HCT116 (cell line): ENCODE measurements around the gene PODN. TPM values are rescaled to one million over a fixed set of nuclear protein-coding genes. Genes with fewer than 3 reads are reported as not detected.

ENCODE experiments used
- ATAC-seq: fragments of 200-7000 bp; cut with Tn5 transposase; 2 replicates; pipeline ENCODE4 v1.9.1; 2020; ENCODE audit warnings: mild to moderate bottlenecking, moderate library complexity
- BruUV-seq: library from RNA; stranded (reverse); fragments of 400-500 nt; replicated peaks from 2 replicates; lab custom pipeline; 2021; lab: Mats Ljungman, UMichigan
- CTCF ChIA-PET: fragments of 300-600 bp; sonication (Branson Sonifier 250); formaldehyde crosslinking; loops from one replicate; lab custom pipeline; 2021; ENCODE audit warnings: antibody characterized with exemption; lab: Charles Lee
- POLR2A ChIA-PET: fragments of 300-600, 350-600 bp; sonication (Branson Sonifier 250); formaldehyde crosslinking; loops from one replicate; lab custom pipeline; 2021; ENCODE audit warnings: antibody characterized with exemption; lab: Charles Lee
- RAD21 ChIA-PET, 2 experiments: fragments of 300-600 bp; sonication (Branson Sonifier 250); formaldehyde crosslinking; loops; one replicate each; lab custom pipeline; 2023; ENCODE audit warnings: low total read pairs in 2 of 2; ENCODE audit not compliant: uncharacterized antibody in 2 of 2, unreplicated experiment in 2 of 2, low non-redundant PET in 1 of 2; lab: Charles Lee
- DNase-seq: peaks from one replicate; pipeline ENCODE4 v3.0.0-alpha.2; 2010; ENCODE audit warnings: low read depth, low spot score
- H2AFZ ChIP-seq: fragments of 200-600 bp; shearing (Covaris generic), sonication (generic); 2 replicates; pipeline ENCODE4 v1.6.1; 2017; ENCODE audit warnings: low read depth, mixed run types, mixed read lengths, antibody characterized with exemption, low read length; ENCODE audit not compliant: poor library complexity, severe bottlenecking
- H3K27ac ChIP-seq: 2 replicates; pipeline ENCODE4 v1.5.1; 2012; ENCODE audit warnings: low read depth, low read length
- H3K27me3 ChIP-seq: fragments of 200-600 bp; sonication (generic); 2 replicates; pipeline ENCODE4 v1.6.1; 2016; ENCODE audit warnings: mixed run types, low read length, mixed read lengths; ENCODE audit not compliant: insufficient read depth
- H3K36me3 ChIP-seq, 2 experiments: fragments of 200-500 bp in 1 of 2; fragments of 200-600 bp in 1 of 2; sonication (Bioruptor generic) in 1 of 2; sonication (generic) in 1 of 2; 2 replicates each; pipeline versions ENCODE4 v1.5.1 to v1.6.1; 2014 to 2016; ENCODE audit warnings: low read length in 2 of 2, inconsistent platforms in 1 of 2, mixed read lengths in 1 of 2, mixed run types in 1 of 2; ENCODE audit not compliant: insufficient read depth in 2 of 2, control insufficient read depth in 1 of 2
- H3K4me1 ChIP-seq, 2 experiments: fragments of 200-600 bp in 1 of 2; sonication (generic) in 1 of 2; 2 replicates each; pipeline versions ENCODE4 v1.5.1 to v1.6.1; 2012 to 2017; ENCODE audit warnings: low read length in 2 of 2, inconsistent platforms in 1 of 2, mild to moderate bottlenecking in 1 of 2, mixed read lengths in 1 of 2, mixed run types in 1 of 2, moderate library complexity in 1 of 2; ENCODE audit not compliant: insufficient read depth in 2 of 2, control insufficient read depth in 1 of 2
- H3K4me2 ChIP-seq: fragments of 200-600 bp; sonication (generic); 2 replicates; pipeline ENCODE4 v1.6.1; 2017; ENCODE audit warnings: mixed run types, low read length, mixed read lengths
- H3K4me3 ChIP-seq, 2 experiments: fragments of 200-600 bp in 1 of 2; sonication (generic) in 1 of 2; replicated peaks in 1 of 2; 2 replicates each; pipeline ENCODE4 v1.5.1; 2011 to 2016; ENCODE audit warnings: low read length in 2 of 2, control low read depth in 1 of 2, low read depth in 1 of 2, mild to moderate bottlenecking in 1 of 2, mixed read lengths in 1 of 2, mixed run types in 1 of 2
- H3K79me2 ChIP-seq: fragments of 200-600 bp; sonication (generic); 2 replicates; pipeline ENCODE4 v1.6.1; 2017; ENCODE audit warnings: mild to moderate bottlenecking, mixed run types, low read length, moderate library complexity, mixed read lengths; ENCODE audit not compliant: insufficient read depth
- H3K9ac ChIP-seq: fragments of 200-600 bp; sonication (generic); 2 replicates; pipeline ENCODE4 v1.6.1; 2016; ENCODE audit warnings: low read length, mixed read lengths
- H3K9me2 ChIP-seq: fragments of 200-600 bp; sonication (generic), shearing (Covaris generic); 2 replicates; pipeline ENCODE4 v1.6.1; 2017; ENCODE audit warnings: mixed run types, mild to moderate bottlenecking, moderate library complexity; ENCODE audit not compliant: insufficient read depth
- H3K9me3 ChIP-seq, 2 experiments: fragments of 200-500 bp in 1 of 2; fragments of 200-600 bp in 1 of 2; sonication (Bioruptor generic) in 1 of 2; sonication (generic) in 1 of 2; 2 replicates each; pipeline ENCODE4 v1.6.1; 2014 to 2017; ENCODE audit warnings: low read length in 2 of 2, mixed read lengths in 2 of 2, inconsistent platforms in 1 of 2, low read depth in 1 of 2, mild to moderate bottlenecking in 1 of 2, mixed run types in 1 of 2, moderate library complexity in 1 of 2; ENCODE audit not compliant: control insufficient read depth in 1 of 2, insufficient read depth in 1 of 2
- H4K20me1 ChIP-seq: fragments of 200-600 bp; sonication (generic), shearing (Covaris generic); 2 replicates; pipeline ENCODE4 v1.6.1; 2017; ENCODE audit warnings: mixed run types, mild to moderate bottlenecking, moderate library complexity; ENCODE audit not compliant: insufficient read depth
- ATF3 ChIP-seq: IDR thresholded peaks from 2 replicates; pipeline ENCODE4 v1.6.1; 2012
- CBX3 ChIP-seq: IDR thresholded peaks from 2 replicates; pipeline ENCODE4 v1.6.1; 2012; ENCODE audit warnings: low read depth
- CTCF ChIP-seq, 3 experiments: fragments of 200-600 bp in 1 of 3; sonication (generic) in 1 of 3; IDR thresholded peaks in 2 of 3; conservative IDR thresholded peaks in 1 of 3; 2 replicates each; pipeline ENCODE4 v1.5.1; 2012 to 2017; ENCODE audit warnings: low read depth in 2 of 3, low read length in 2 of 3, antibody characterized with exemption in 1 of 3, borderline replicate concordance in 1 of 3, control low read depth in 1 of 3, mild to moderate bottlenecking in 1 of 3, mixed read lengths in 1 of 3, mixed run types in 1 of 3, moderate library complexity in 1 of 3; ENCODE audit not compliant: insufficient read depth in 1 of 3
- EGR1 ChIP-seq: IDR thresholded peaks from 2 replicates; pipeline ENCODE4 v1.6.1; 2012; ENCODE audit warnings: low read depth
- EZH2 ChIP-seq: fragments of 200-600 bp; sonication (generic); IDR thresholded peaks from 2 replicates; pipeline ENCODE4 v1.6.1; 2017; ENCODE audit warnings: antibody characterized with exemption, mixed run types
- EZH2phosphoT487 ChIP-seq: fragments of 200-600 bp; IDR thresholded peaks from 2 replicates; pipeline ENCODE4 v1.6.1; 2018; ENCODE audit warnings: antibody characterized with exemption, borderline replicate concordance
- FOSL1 ChIP-seq: IDR thresholded peaks from 2 replicates; pipeline ENCODE4 v1.6.1; 2012; ENCODE audit warnings: low read depth
- JUND ChIP-seq: IDR thresholded peaks from 2 replicates; pipeline ENCODE4 v1.6.1; 2012
- POLR2A ChIP-seq: IDR thresholded peaks from 2 replicates; pipeline ENCODE4 v1.7.0; 2011; ENCODE audit warnings: borderline replicate concordance; ENCODE audit not compliant: insufficient read depth, insufficient read length; ENCODE audit errors: extremely low read depth
- POLR2AphosphoS5 ChIP-seq: IDR thresholded peaks from 2 replicates; pipeline ENCODE4 v1.6.1; 2011; ENCODE audit warnings: mild to moderate bottlenecking, low read depth, low read length, moderate library complexity
- RAD21 ChIP-seq: IDR thresholded peaks from 2 replicates; pipeline ENCODE4 v1.6.1; 2012; ENCODE audit warnings: low read depth, mild to moderate bottlenecking
- ZBTB33 ChIP-seq: IDR thresholded peaks from 2 replicates; pipeline ENCODE4 v1.6.1; 2011; ENCODE audit warnings: mild to moderate bottlenecking, low read length, moderate library complexity; ENCODE audit not compliant: insufficient replicate concordance; ENCODE audit errors: extremely low read depth
- ZFX ChIP-seq: fragments of 450-650 bp; IDR thresholded peaks from 2 replicates; pipeline ENCODE4 v1.6.1; 2017
- intact Hi-C: fragments of 100-400 bp; cut with micrococcal nuclease; formaldehyde crosslinking; loops from 2 replicates; pipeline ENCODE4 v1.10.0; 2022
- total RNA-seq: library from RNA; stranded (reverse); gene quantifications from one replicate; pipeline ENCODE4 v1.2.1, GENCODE V29; 2021; ENCODE audit not compliant: unreplicated experiment

Gene PODN
- total RNA-seq, 1 experiment from 2014 or later, result 0.22 TPM

- ATAC-seq, result no peak
- Histone ChIP-seq H2AFZ (no peak overlapping the region), H3K4me1 (peaks cover 0 to 7% of the 10 kb centered on the region in 2 experiments; a peak in 1 of 4 replicates), H3K27me3 (no peaks in the 10 kb centered on the region), H3K4me3 (no peak overlapping the region), H4K20me1 (no peaks in the 10 kb centered on the region), H3K79me2 (no peaks in the 10 kb centered on the region), H3K4me2 (no peak overlapping the region), H3K27ac (no peak overlapping the region), H3K9me2 (no peaks in the 10 kb centered on the region), H3K9ac (no peak overlapping the region), H3K36me3 (no peaks in the 10 kb centered on the region), H3K9me3 (no peaks in the 10 kb centered on the region)
- TF ChIP-seq POLR2A (no peak), ATF3 (no peak), EZH2phosphoT487 (no peak), JUND (no peak), ZFX (no peak), FOSL1 (no peak), RAD21 (no peak), CBX3 (no peak), EZH2 (no peak), EGR1 (no peak), ZBTB33 (no peak), POLR2AphosphoS5 (no peak), CTCF (IDR thresholded peaks at IDR 0.05 in 2 of 3, conservative IDR thresholded peaks at IDR 0.05 in 1 of 3; ENCODE audit: borderline replicate concordance in 1 of 3, insufficient read depth in 1 of 3, low read depth in 2 of 3, low read length in 2 of 3) (no peak)
- CTCF ChIA-PET, result no interaction called here
- BruUV-seq, result no TSS peak
- POLR2A ChIA-PET, result no interaction called here
- intact Hi-C loops, result no loop called here
- RAD21 ChIA-PET, result no interaction called here
- no peak for DNase-seq
Observed at GRCh38 chr1:53080769-53081168, 18.8 kb downstream of the PODN start.
